NCI-H526 (cell line): ENCODE results near the gene SIVA1.
A peak's percentile ranks its signal among the peaks of the same experiment; 100 is the strongest.
"Not testable (repeated sequence)": the region's sequence is repeated elsewhere in the genome, so short reads cannot be mapped to it uniquely, and the experiment has no call there.

Experiments
- DNase-seq, 2 experiments: peaks; one replicate each; lab custom pipeline; 2025; lab: John Stamatoyannopoulos, UW

The SIVA1 gene

DNA sequence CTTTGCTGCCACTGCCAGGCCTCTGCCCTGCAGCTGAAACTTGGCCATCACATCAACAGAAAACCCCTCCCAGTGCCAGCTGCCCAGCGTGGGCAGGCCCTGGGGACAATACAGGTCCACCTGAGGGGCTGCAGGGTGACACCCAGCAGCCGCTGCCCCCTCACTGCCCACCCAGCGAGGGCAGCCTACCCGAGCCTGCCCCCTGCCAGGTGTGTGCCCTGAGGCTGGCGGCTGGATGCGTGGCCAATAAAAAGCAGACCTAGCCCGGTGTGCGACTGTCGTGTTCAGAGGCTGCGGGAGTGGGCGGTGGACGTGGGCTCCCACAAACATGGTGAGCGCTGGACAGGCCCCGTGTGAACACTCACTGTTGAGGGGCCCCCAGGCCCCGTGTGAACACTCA lies 33.6 kb upstream of the SIVA1 start:
- no peak for DNase-seq

DNA sequence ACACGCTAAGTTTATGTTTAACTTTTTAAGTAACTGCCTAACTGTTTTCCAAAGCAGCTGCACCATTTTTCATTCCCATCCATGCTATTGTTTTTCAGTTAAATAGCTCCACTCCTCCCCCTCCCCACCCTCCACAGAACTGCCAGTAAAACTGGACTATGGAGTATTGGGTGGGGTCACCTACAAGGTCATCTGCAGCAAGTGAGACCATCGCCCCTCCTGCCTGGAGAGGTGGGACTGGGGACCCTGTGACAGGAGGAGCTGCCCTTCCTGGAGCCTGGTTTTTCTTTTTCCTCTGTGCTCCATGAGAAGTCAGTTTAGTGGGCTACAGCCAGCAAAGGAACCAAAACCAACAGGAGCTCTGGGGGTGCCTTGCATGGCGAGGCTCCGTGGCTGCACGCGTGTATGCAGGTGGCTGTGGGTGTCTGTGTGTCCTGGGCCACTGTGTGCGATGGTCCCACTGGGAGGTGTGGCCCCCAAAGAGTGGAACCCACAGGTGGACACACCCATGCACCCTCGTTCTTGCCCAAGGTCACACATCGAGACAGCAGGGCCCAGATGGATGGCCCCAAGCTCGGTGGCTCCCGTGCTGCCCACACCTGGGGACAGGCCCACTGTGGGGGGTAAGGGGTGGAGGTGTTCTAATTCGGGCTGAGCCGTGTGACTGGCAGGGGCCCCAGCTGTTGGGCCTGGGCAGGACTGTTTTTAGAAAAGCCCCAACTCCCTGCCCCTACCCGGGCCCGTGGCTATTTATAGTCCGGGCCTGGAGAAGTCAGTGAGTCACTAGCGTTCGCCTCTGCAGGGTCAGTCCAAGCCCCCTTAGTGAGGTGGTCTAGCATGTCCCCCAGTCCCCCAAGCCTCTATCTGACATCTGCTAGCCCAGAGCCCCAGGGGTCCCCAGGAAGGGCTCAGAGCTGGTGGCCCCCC lies 31.2 kb upstream of the SIVA1 start:
- no peak for DNase-seq

DNA sequence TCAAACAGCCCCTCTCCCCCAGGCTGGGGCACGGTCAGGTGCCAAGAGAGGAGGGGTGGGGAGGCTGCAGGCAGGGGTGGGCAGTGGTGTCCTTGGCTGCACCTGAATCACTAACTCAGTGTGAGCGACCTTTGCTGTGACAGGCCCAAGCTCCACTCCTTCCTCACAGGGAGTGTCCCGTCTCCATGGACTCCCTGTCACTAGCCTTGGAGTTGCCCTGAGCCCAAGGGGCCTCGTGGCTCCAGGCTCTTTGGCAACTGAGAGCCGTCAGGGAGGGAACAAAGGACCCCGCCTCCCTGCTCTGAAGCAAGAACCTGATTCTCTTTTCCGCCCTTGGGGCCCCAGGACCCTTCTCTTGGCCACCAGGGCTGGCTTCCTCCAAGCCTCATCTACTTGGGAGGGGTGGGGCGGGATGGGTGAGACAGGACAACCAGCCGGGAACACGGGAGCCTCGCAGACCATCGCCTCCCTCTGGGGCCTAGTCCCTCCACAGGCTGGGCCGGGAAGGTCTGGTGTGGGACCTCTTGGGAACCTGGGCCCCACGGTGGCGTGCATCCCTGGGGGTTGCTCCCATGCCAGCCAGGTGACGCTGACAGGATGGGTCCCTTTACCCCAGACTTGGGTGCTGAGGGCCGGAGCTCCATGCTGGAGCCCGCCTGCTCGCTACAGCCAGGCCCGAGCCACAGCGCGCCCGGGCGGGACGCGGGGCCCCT lies 29.9 kb upstream of the SIVA1 start:
- DNase-seq, result no peak

DNA sequence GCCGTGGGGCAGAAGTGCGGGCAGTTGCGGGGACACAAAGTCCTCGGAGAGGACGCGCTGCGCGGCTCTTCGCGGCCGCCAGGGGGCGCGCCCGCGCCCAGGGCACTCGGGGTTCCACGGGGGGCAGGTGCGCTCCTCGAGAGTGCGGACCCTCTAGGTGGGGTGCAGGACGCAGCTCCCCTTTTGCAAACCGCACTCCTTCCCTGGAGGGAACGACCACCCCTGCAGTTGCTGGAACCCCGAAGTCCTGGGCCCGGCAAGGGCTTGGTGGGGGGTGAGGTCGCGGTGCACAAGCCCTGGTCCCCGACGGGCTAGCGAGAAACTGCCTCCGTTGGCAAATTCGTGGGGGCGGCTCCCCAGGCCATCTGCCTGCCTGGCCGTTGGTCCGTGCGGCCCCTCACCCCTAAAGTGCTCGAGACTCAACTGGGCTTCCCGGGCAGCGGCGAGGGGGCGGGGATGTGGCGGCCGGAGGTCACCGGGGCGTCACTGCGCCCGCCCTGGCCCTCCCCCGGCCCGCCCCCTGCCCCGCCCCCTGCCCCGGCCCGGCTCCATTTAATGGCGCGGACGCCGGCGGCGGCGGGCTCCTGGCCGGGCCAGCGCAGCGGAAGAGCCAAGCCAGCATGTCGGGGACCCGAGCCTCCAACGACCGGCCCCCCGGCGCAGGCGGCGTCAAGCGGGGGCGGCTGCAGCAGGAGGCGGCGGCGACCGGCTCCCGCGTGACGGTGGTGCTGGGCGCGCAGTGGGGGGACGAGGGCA lies 29.1 kb upstream of the SIVA1 start, which contains the start of gene ADSS1:
Gene ADSS1 (plus strand): TSS at position 579 of the 756 bp plus-strand sequence. CDS start 42 bp downstream, at position 621.
- DNase-seq, result peak in 1 of 2 experiments; percentile 55

DNA sequence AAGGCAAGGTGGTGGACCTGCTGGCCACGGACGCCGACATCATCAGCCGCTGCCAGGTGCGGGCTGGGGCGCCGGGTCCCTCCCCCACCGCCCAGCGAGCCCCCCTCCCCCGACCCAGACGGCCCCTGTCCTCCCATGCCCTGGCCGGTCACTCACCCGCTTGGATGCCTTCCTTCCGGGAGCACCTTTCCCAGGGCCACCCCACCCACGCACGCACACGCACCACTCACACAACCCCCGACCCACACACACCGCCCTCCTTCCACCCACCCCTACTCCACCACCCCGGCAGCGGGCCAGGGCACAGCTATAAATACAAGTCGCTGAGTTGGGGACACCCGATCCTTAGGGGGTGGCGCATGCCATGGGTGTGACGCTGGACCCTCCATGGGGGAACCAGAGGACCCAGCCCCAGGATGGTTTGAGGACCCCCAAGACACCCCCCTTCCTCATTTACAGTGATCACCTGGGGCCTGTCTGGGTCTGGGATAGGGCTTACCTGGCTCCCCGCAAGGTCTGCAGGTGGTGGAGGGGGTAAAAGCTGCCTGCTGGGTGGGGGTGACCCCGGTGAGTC lies 28.5 kb upstream of the SIVA1 start:
- DNase-seq, result peak in 1 of 2 experiments; percentile 49

DNA sequence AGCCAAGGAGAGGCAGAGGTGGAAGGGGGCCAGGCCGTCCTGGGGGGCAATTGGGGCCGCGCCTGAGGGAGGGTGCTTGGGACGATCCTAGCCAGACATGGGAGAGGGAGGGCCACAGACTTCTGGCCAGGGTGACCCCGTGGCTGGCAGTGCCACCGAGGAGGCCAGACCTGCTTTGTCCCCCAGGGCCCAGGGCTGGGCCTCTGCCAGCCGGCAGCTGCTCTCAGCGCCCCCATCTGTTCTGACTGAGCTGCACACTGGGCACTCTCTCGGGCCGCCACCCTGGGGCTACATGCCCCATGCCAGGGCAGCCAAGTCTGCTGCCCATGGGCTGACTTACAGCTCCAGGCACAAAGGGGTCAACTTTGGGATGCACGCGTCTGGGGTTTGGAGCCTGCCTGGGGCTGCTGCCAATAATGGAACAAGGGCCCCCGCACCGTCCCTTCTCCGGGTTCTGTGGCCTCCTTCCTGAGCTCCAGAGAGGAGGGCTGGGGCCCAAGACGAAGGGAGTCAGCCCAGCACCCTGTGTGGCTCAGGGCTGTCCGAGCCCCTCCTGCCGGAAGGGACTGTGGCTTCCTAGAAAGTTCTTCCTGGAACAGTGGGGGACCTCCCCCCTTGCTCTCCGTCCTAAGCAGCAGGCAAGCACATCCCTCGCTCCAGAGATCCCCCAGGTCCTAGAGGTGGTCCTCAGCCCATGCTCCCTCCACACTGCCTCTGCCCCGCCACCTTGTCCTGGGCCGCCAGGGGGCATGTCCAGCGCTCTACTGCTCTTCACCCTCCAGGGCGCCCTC lies 27.8 kb upstream of the SIVA1 start:
- DNase-seq, result peak in 1 of 2 experiments; percentile 61

DNA sequence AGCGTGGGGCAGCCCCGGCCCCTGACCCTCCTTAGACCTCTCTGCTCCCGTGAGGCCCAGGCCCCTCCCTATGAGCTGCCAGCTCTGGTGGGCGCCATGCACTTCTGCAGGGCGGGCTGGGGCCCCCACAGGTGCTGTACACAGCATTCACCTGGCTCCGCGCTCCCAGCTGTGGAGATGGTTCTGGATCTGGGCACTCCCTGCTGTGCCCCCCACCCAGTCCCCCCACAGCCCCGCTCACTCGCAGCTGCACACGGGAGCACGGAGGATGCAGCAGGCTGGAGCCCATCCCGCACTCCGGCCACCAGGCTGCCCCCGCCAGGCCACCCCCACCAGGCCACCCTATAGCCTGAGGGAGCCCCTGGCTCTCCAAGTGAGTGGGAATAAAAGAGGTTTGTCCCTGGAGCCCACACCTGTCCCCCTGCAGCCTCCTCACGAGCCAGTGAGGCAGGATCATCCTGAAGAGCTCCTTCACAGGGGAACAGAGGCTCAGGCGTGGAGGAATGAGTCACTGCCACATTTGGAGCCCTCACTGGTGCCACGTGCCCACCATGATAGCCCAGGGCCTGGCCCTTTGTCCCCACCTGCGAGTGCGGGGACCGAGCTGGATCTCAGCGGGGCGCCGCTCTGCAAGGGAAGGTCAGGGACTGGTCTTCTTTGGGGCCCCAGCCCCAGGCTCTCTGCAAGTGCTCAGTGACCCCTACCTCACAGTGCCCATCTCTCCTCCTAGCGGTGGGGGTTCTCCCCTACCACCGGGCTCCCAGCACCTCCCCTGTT lies 27.0 kb upstream of the SIVA1 start:
- no peak for DNase-seq

DNA sequence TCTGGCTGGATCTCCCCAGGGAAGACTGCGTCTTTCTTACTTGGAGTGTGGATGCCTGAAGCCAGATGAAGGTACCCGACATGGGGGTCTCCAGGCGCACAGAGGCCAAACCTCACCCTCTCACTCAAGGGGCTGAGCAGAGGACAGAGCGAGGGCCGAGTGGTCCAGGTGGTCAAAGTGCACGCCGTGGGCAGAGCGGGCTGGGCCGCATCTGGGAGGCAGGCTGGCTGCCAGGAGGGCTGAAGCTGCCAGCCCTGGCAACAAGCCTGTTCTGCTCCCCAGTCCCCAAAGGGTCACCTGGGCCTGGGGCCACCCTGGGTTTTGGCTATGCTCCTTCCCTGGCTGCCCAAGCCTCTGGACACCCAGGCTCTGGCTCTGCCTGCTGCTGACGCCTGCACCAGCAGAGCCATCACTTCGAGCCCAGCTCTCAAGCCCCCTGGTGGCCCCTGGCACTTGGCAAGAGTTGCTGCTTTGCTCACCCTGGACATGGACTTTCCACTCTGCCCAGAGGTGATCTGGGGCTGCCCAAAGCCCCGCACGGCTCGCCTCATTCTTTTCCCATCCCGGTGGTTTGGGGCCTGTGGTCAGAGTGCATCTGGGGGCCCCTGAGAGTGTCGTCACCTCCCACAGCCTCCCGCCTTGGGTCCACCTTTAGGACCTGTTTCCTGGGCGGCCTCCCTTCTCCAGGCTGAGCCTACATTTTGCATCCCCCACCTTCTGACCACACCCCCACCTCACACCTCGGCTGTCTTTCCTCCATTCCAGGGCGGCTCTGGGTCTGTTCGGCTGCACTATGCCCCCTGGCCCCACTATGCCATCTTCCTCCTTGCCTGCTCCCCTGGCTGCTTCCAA lies 26.1 kb upstream of the SIVA1 start:
- peak in 1 of 2 experiments; percentile 26 for DNase-seq

DNA sequence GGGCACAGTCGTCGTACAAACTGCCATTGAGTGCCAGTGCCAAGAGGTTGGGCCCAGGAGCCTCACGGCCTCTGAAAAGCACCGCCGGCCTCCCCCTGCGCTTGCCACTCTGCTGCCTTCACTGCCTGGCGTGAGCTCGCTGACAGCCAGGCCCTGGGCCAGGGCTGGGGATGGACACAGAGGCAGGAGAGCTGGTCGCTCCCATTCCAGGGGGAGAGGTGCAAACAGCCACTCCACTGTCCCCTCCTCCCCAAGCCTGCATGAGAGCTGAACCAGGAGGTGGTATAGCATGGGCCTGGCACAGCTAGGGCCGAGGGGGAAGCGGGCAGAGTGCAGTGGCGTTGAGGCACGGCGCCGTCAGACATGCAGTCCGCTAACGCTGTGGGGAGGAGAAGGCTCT lies 24.3 kb upstream of the SIVA1 start:
- DNase-seq, result no peak

DNA sequence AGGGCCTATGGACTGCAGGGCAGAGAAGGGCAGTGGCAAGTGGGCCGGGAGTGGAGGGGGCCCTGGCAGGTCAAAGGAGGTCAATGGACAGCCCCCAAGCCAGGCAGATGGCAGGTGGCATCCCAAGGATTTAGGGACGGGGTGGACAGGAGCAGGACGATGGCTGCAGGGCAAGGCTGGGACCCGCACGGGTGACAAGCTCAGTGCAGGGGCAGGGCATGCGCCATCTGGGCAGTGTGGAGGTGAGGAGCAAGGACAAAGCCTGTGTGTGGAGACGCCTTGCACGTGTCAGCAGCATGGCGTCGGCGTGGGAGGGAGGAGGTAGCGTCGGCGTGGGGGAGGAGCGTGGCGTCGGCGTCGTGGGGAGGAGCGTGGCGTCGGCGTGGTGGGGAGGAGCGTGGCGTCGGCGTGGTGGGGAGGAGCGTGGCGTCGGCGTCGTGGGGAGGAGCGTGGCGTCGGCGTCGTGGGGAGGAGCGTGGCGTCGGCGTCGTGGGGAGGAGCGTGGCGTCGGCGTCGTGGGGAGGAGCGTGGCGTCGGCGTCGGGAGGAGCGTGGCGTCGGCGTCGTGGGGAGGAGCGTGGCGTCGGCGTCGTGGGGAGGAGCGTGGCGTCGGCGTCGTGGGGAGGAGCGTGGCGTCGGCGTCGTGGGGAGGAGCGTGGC lies 23.6 kb upstream of the SIVA1 start:
- not testable (repeated sequence) for DNase-seq

DNA sequence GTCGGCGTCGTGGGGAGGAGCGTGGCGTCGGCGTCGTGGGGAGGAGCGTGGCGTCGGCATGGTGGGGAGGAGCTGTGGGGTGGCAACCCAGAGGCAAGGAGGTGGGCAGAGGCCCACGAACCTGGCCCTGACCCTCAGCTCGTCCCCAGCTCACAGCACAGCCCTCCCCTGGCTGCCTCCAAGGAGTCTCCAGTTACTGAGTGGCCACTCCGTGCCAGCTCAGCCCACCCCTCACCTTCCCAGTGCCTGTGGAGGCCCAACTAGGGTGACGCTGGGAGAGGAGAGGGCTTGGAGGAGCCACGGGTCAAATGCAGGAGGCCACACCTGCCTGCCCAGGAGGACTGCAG lies 23.1 kb upstream of the SIVA1 start:
- DNase-seq, result no peak

DNA sequence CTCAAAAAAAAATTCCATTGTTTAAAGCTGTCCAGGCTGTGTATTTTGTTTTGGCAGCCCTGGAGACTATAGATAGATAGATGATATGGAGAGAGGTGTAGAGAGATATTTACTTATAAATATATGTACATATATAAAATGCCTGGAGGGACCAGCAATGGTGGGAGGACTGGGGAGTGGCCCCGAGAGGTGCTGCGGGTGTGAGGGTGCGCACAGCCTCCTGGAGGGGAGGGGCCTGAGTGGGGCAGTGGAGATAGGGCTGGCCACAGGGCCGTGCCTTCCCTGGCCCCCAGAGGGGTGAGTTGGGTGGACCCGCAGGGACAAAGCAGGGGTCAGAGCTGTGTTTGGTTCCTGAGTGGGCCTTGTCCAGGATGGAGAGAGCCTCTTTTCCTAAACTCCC lies 22.5 kb upstream of the SIVA1 start:
- no peak for DNase-seq

DNA sequence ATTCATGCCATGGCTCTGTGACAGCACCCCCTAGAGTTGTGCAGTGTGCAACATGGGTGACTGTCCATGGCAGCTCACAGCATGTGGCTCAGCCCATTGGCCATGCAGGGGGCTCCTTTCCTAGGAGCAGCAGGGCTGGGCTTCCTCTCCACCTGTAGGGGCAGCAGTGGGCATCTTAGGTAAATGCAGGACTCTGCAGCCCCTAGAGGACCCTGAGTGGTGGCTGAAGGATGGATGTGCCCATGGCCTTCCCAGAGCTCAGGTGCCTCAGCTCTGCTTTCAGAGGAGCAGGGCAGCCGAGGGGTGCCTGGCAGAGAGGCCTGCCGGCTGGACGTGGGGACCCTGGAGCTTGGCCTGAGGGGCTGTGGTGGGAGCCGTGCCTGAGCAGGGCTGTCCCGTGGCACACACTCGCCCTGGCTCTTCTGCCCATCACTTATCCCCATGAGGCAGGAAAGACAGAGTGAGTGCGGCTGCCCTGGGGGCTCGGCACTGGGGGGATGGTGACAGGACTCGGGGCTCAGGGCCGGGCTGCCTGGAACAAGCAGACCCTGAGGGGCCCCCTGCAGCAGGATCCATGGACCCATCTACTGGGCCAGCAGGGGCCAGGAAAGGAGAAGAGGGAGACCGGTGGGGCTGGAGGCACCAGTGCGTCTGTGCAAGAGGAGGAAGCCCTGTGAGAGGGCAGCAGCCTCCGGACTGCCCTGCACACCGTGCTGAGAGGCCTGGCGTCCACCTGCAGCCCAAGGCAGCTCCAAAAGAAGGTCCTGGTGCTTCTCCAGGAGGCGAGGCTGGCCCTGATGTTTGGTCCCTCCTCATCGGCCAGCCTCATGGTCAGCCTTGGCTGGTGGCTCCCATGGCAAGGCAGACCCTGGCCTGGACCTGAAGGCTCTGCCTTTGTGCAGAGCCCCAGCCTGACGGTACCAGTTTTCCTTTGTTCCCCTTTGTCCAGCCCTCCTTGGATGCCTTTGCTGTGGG lies 21.3 kb upstream of the SIVA1 start:
- DNase-seq, result peak; percentile 56 to 66

DNA sequence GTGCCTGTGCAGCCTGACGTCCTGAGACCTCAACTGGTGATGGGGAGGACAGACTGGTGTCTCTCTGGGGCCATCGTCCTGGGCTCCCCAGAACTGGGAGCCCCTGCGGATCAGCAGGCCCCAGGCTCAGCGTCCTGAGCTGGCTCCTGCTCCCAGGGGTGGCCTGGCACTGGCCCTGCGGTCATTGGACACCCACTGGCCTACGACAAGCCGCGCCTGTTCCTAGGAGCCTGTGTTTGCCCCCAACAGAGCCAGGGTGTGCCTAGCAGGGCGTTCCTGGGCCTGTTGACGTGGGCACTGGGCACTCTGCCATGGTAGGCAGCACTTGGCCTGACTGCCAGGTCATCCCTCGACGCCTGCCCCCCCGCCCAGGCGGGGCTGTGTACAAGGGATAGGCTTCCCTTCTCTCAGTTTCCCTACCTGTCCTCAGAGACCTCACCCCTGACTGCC lies 20.6 kb upstream of the SIVA1 start:
- DNase-seq, result no peak

DNA sequence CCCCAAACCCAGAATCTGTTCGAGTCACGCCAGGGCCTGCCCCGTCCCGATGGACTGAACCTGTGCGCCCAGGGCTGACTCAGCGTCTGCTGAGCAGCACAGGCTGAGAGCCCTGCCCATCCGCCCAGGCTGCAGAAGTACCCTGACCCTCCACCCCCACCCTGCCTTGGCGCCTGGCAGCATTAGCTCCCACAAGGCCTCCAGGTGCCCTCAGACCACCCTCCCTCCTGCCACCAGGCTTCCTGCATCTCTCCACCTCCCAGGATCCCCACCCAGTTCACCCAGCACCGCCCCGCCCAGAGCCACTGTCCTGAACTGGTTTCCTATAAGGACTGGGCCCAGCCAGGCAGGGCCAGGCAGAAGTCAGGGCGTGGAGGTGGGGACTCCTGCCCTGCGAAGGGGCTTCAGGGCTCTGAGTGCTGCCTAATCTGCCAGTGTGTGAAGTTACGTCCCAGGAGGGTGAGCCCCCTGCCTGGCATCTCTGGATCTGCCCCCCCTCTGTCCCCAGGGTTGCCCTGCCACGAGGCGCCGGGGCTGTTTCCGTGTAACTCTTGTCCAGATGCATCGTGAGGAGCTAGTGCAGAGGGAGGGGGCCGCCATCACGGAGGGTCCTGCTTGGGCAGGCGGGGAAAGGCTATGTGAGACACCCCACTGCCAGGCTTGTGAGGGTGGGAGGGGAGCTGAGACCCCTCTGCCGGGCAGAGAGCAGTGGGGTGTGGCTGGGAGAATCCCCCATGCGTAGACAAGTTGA lies 19.8 kb upstream of the SIVA1 start:
- DNase-seq, result no peak

DNA sequence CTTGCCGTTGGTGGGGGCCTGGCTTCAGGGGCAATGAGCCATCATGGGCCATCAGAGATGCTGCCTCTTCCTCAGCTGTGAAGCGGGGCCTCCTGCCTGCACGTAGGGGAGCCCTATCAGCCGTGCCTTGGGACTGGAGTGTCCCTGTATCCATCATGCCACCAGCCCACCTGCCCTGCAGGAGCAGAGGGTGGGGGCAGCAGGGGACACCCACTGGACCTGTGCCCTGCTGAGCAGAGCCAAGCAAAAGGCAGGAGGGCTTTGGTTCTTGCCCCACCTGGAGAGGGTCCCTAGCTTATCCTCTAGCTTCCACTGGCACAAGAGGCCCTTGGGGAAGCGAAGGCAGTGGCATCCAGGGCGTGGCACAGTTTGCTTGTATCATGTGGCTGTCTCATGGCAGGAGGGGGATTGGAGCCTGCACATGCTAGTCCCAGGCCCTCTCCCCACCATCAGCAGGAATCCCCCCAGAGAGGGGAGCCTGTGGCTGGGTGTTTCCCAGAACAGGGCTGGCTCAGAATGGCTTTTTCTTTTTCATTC lies 18.8 kb upstream of the SIVA1 start:
- no peak for DNase-seq

DNA sequence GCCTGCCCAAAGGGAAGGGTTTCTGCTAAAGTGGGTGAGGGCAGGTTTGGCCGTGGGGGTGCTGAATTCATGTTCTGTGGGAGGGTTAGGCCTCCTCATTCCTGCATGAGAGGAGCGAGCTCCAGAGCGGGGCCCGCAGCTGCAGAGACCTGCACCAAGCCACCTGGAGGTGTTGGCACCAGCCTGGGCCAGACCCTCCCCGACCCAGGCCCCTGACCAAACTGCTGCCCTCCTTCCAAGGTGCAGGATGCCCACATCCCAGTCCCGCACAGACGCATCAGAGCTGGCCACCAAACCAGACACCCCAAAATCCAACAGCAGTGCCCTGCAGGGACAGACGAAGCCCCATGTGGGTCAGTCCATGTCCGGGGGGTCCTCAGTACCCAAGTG lies 18.4 kb upstream of the SIVA1 start:
- no peak for DNase-seq
